Measurements from ENCODE around the gene GINS3. TPM values are rescaled to one million over a fixed set of nuclear protein-coding genes. Genes with fewer than 3 reads are reported as not detected.

The GINS3 gene
- total and polyA plus RNA-seq, 4 donors = 0.76 to 5.9 (median 1.2) TPM

DNA sequence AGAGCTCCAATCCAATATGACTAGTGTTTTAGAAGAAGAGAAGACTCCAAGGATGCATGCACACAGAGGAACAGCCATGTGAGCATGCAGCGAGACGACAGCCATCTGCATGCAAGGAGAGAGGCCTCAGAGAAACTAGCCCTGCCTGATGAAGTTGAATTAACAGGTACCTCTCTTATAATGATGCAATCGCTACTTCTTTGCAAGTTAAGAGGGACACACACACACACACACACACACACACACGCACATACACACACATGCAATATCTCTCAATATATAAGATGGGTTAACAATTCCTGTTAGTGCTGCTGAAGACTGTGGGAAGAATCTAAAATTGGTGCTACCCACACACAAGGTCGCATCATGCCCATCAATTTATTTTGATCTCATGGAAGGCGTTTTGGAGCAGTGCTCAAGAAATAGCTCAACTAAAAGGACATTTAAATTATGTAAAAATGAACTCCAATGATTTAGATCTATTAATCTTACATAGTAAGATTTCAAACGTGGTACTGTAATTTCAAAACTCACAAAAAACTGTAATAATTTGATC is 7.0 kb upstream of the GINS3 start:
- Histone ChIP-seq H3K4me3 (ENCODE audit: low read depth in 1 of 3, low read length in 3 of 3) (no peak overlapping the region), H3K27me3 (ENCODE audit: control insufficient read depth in 4 of 4, insufficient read depth in 4 of 4, low read length in 3 of 4) (no peaks in the 10 kb centered on the region), H3K4me1 (ENCODE audit: control insufficient read depth in 4 of 4, insufficient read depth in 4 of 4, low read length in 3 of 4) (no peaks in the 10 kb centered on the region), H3K27ac (ENCODE audit: low read depth in 1 of 2, low read length in 2 of 2) (no peak overlapping the region), H3K9ac (ENCODE audit: low read depth in 1 of 2, low read length in 2 of 2) (no peak overlapping the region), H3K9me3 (ENCODE audit: control insufficient read depth in 4 of 4, low read length in 3 of 4) (no peaks in the 10 kb centered on the region), H3K36me3 (ENCODE audit: control insufficient read depth in 4 of 4, insufficient read depth in 3 of 4, low read depth in 1 of 4, low read length in 3 of 4) (no peaks in the 10 kb centered on the region)
- WGBS = 85% methylated on average over 7 of the region's 7 CpGs
- DNase-seq (ENCODE audit: low spot score) = no peak
- TF ChIP-seq RAD21 (IDR thresholded peaks at IDR 0.05) = no peak
- no peak for TF ChIP-seq NR2F2 (IDR thresholded peaks at IDR 0.05)
- TF ChIP-seq ATF3 (IDR thresholded peaks at IDR 0.05) = no peak
- TF ChIP-seq ZBTB33 (IDR thresholded peaks at IDR 0.05) = no peak
- TF ChIP-seq, protein P1, sequence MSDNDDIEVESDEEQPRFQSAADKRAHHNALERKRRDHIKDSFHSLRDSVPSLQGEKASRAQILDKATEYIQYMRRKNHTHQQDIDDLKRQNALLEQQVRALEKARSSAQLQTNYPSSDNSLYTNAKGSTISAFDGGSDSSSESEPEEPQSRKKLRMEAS (IDR thresholded peaks at IDR 0.05) = no peak
- no peak for TF ChIP-seq EGR1 (IDR thresholded peaks at IDR 0.05; ENCODE audit: low read depth in 2 of 2)
- no peak for TF ChIP-seq JUND (IDR thresholded peaks at IDR 0.05)
- no peak for TF ChIP-seq GABPA (IDR thresholded peaks at IDR 0.05 in 1 of 2, conservative IDR thresholded peaks at IDR 0.05 in 1 of 2)

GRCh38 chr16:58389724-58390123 is 2.5 kb upstream of the GINS3 start:
- Histone ChIP-seq H3K4me3 (ENCODE audit: low read depth in 1 of 3, low read length in 3 of 3) (no peak overlapping the region), H3K27ac (ENCODE audit: low read depth in 1 of 2, low read length in 2 of 2) (no peak overlapping the region), H3K9ac (ENCODE audit: low read depth in 1 of 2, low read length in 2 of 2) (no peak overlapping the region), H3K9me3 (ENCODE audit: control insufficient read depth in 4 of 4, low read length in 3 of 4) (no peaks in the 10 kb centered on the region), H3K27me3 (ENCODE audit: control insufficient read depth in 4 of 4, insufficient read depth in 4 of 4, low read length in 3 of 4) (no peaks in the 10 kb centered on the region), H3K36me3 (ENCODE audit: control insufficient read depth in 4 of 4, insufficient read depth in 3 of 4, low read depth in 1 of 4, low read length in 3 of 4) (no peaks in the 10 kb centered on the region), H3K4me1 (ENCODE audit: control insufficient read depth in 4 of 4, insufficient read depth in 4 of 4, low read length in 3 of 4) (peaks cover 0 to 5% (median 2%) of the 10 kb centered on the region in 4 donors)
- TF ChIP-seq HNF4G (IDR thresholded peaks at IDR 0.05) (no peak), TAF1 (conservative IDR thresholded peaks at IDR 0.05) (no peak), NR2F2 (IDR thresholded peaks at IDR 0.05) (no peak), ATF3 (IDR thresholded peaks at IDR 0.05) (no peak), FOXA1 (IDR thresholded peaks at IDR 0.05) (no peak), GABPA (IDR thresholded peaks at IDR 0.05 in 1 of 2, conservative IDR thresholded peaks at IDR 0.05 in 1 of 2) (no peak), EGR1 (IDR thresholded peaks at IDR 0.05; ENCODE audit: low read depth in 2 of 2) (no peak), SP1 (IDR thresholded peaks at IDR 0.05) (no peak), HNF4A (conservative IDR thresholded peaks at IDR 0.05) (no peak), RAD21 (IDR thresholded peaks at IDR 0.05) (no peak)
- TF ChIP-seq, protein P2, sequence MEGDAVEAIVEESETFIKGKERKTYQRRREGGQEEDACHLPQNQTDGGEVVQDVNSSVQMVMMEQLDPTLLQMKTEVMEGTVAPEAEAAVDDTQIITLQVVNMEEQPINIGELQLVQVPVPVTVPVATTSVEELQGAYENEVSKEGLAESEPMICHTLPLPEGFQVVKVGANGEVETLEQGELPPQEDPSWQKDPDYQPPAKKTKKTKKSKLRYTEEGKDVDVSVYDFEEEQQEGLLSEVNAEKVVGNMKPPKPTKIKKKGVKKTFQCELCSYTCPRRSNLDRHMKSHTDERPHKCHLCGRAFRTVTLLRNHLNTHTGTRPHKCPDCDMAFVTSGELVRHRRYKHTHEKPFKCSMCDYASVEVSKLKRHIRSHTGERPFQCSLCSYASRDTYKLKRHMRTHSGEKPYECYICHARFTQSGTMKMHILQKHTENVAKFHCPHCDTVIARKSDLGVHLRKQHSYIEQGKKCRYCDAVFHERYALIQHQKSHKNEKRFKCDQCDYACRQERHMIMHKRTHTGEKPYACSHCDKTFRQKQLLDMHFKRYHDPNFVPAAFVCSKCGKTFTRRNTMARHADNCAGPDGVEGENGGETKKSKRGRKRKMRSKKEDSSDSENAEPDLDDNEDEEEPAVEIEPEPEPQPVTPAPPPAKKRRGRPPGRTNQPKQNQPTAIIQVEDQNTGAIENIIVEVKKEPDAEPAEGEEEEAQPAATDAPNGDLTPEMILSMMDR (IDR thresholded peaks at IDR 0.05; ENCODE audit: low read depth, low read length, missing input control) = no peak
- TF ChIP-seq, protein P3, sequence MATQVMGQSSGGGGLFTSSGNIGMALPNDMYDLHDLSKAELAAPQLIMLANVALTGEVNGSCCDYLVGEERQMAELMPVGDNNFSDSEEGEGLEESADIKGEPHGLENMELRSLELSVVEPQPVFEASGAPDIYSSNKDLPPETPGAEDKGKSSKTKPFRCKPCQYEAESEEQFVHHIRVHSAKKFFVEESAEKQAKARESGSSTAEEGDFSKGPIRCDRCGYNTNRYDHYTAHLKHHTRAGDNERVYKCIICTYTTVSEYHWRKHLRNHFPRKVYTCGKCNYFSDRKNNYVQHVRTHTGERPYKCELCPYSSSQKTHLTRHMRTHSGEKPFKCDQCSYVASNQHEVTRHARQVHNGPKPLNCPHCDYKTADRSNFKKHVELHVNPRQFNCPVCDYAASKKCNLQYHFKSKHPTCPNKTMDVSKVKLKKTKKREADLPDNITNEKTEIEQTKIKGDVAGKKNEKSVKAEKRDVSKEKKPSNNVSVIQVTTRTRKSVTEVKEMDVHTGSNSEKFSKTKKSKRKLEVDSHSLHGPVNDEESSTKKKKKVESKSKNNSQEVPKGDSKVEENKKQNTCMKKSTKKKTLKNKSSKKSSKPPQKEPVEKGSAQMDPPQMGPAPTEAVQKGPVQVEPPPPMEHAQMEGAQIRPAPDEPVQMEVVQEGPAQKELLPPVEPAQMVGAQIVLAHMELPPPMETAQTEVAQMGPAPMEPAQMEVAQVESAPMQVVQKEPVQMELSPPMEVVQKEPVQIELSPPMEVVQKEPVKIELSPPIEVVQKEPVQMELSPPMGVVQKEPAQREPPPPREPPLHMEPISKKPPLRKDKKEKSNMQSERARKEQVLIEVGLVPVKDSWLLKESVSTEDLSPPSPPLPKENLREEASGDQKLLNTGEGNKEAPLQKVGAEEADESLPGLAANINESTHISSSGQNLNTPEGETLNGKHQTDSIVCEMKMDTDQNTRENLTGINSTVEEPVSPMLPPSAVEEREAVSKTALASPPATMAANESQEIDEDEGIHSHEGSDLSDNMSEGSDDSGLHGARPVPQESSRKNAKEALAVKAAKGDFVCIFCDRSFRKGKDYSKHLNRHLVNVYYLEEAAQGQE (IDR thresholded peaks at IDR 0.05) = no peak
- TF ChIP-seq, protein P1 (IDR thresholded peaks at IDR 0.05) = no peak
- no peak for DNase-seq (ENCODE audit: low spot score)
